ENCODE data around the gene COQ10A. TPM values are rescaled to one million over a fixed set of nuclear protein-coding genes. Genes with fewer than 3 reads are reported as not detected.
A peak's percentile ranks its signal among the peaks of the same experiment; 100 is the strongest.

Gene COQ10A
- total and polyA plus RNA-seq, 9 of the 15 experiments (the other 6 are each of a cell fraction or from before 2014, with no cell fraction given), result 3.1 to 26.4 (median 12.7) TPM

- peak; percentile 87 to 94 (median 94) for DNase-seq (ENCODE audit: extremely low read depth in 1 of 4, low spot score in 3 of 4)
- in situ Hi-C loops (cut with MboI), result loop anchor here (5.0 kb wide), 1 partner anchor 66 kb away; no protein-coding TSS in a partner anchor
- CTCF ChIA-PET (ENCODE audit: low intra/inter-chr PET ratio), result interaction anchor here (1.1 to 2.4 kb wide), 4 partner anchors 35 to 139 kb away, joined by 3 to 11 read pairs (median 7); partner anchors contain the start of gene SMARCC2
- peak within 1 kb of the TSS; percentile 97 for H3K4me2 ChIP-seq (ENCODE audit: insufficient read depth, low read length)
- H3K36me3 ChIP-seq (ENCODE audit: control insufficient read depth, insufficient read depth, low read length), result peaks cover 39% of the 10 kb centered on the region; the same call in 2 of the 3 replicates
- peak within 1 kb of the TSS; percentile 84 for H3K27ac ChIP-seq (ENCODE audit: extremely low read depth, low read depth, low read length)
- POLR2A ChIA-PET, result interaction anchor here (0.6 to 2.1 kb wide), 12 partner anchors 8 to 222 kb away, joined by 3 to 7 read pairs (median 4); partner anchors contain the start of gene COQ10A
- H3K9me3 ChIP-seq (replicated peaks; ENCODE audit: control insufficient read depth, insufficient read depth, low read depth, low read length), result no peaks in the 10 kb centered on the region
- peak; percentile 97 for ATAC-seq
- H3K4me1 ChIP-seq (replicated peaks in 1 of 2; ENCODE audit: control insufficient read depth in 2 of 2, insufficient read depth in 2 of 2, low read length in 2 of 2), result peaks cover 12 to 20% of the 10 kb centered on the region in 2 experiments; a peak in 4 of 5 replicates
- no peaks in the 10 kb centered on the region for H3K9me1 ChIP-seq (ENCODE audit: control insufficient read depth, insufficient read depth, low read length)
- peak within 1 kb of the TSS; percentile 98 for H2AFZ ChIP-seq (ENCODE audit: low read depth, low read length)
- H3K9ac ChIP-seq (ENCODE audit: insufficient read depth in 1 of 2, low read depth in 2 of 2, low read length in 2 of 2), result peak within 1 kb of the TSS; percentile 85 to 95
- peaks cover 24% of the 10 kb centered on the region for H3K79me2 ChIP-seq (ENCODE audit: control insufficient read depth, insufficient read depth, low read length)
- BruUV-seq (replicated peaks), result no TSS peak
- intact Hi-C loops (cut with micrococcal nuclease), result loop anchor here (2.0 kb wide), 2 partner anchors 33 to 139 kb away; partner anchors contain the start of genes NABP2 and ZC3H10
- H3K4me3 ChIP-seq, result peak within 1 kb of the TSS; percentile 91
- FAIRE-seq, result peak; percentile 70
- under 1% methylated on average over 68 of the region's 78 CpGs for WGBS (ENCODE audit: insufficient coverage, low coverage, missing lambda C conversion rate)
- H3K27me3 ChIP-seq (ENCODE audit: control insufficient read depth in 2 of 2, insufficient read depth in 2 of 2, low read length in 2 of 2), result no peaks in the 10 kb centered on the region
- peaks cover 6% of the 10 kb centered on the region for H4K20me1 ChIP-seq (replicated peaks; ENCODE audit: control insufficient read depth, insufficient read depth, low read length)
- TF ChIP-seq RB1 (IDR thresholded peaks at IDR 0.05; ENCODE audit: low read depth) (peak; percentile 97), ILF3 (IDR thresholded peaks at IDR 0.05; ENCODE audit: borderline replicate concordance) (peak; percentile 83), ZBTB8A (IDR thresholded peaks at IDR 0.05; ENCODE audit: partially characterized antibody) (no peak), SIRT6 (IDR thresholded peaks at IDR 0.05; ENCODE audit: low read depth, low read length) (no peak), CXXC5 (CRISPR knock-in tag; IDR thresholded peaks at IDR 0.05) (peak; percentile 82), NFATC3 (IDR thresholded peaks at IDR 0.05) (no peak), BCLAF1 (IDR thresholded peaks at IDR 0.05; ENCODE audit: borderline replicate concordance in 1 of 2, control insufficient read depth in 1 of 2, low read depth in 2 of 2, low read length in 1 of 2) (no peak), PHB2 (IDR thresholded peaks at IDR 0.05; ENCODE audit: low read depth) (no peak), ETV1 (tag; conservative IDR thresholded peaks at IDR 0.05; ENCODE audit: low read depth) (no peak), ZNF253 (CRISPR knock-in tag; conservative IDR thresholded peaks at IDR 0.05) (no peak), HNRNPK (IDR thresholded peaks at IDR 0.05; ENCODE audit: low read depth, low read length, poor library complexity, severe bottlenecking) (no peak), PURB (CRISPR knock-in tag; IDR thresholded peaks at IDR 0.05; ENCODE audit: low read depth) (no peak), TAF1 (IDR thresholded peaks at IDR 0.05; ENCODE audit: control insufficient read depth, extremely low read depth, insufficient read depth, low read length, severe bottlenecking) (peak; percentile 61)
Measured at GRCh38 chr12:56258068-56258819, 8.5 kb upstream of the COQ10A start, which contains the start of gene ANKRD52. TSS of gene ANKRD52 (minus strand) at chr12:56258384. CDS start at chr12:56258269, 115 bp downstream.

All from K562 (cell line).